Neural cell (in vitro differentiated cells): Measurements from ENCODE around the gene ZNF253. TPM values are rescaled to one million over a fixed set of nuclear protein-coding genes. Genes with fewer than 3 reads are reported as not detected.
"Not testable (repeated sequence)": the region's sequence is repeated elsewhere in the genome, so short reads cannot be mapped to it uniquely, and the experiment has no call there.

Experiments used
- H2AFZ ChIP-seq: fragments of 200-600, 300-800 bp; sonication (generic), shearing (Covaris generic); 2 replicates; pipeline ENCODE4 v1.6.0; 2014; ENCODE audit warnings: low read depth, mild to moderate bottlenecking, antibody characterized with exemption, low read length, moderate library complexity
- H3F3A ChIP-seq: fragments of 200-600 bp; shearing (Covaris generic); 2 replicates; pipeline ENCODE4 v1.6.1; 2016; ENCODE audit warnings: mild to moderate bottlenecking, moderate library complexity, mixed read lengths, antibody characterized with exemption, low read length; ENCODE audit not compliant: insufficient read depth, poor library complexity, severe bottlenecking
- H3K27ac ChIP-seq: fragments of 200-600, 300-800 bp; sonication (generic), shearing (Covaris generic); 2 replicates; pipeline ENCODE4 v1.5.1; 2014; ENCODE audit warnings: mild to moderate bottlenecking, low read length, moderate library complexity
- H3K27me3 ChIP-seq: fragments of 300-800, 200-600 bp; sonication (generic), shearing (Covaris generic); 2 replicates; pipeline ENCODE4 v1.6.0; 2014; ENCODE audit warnings: mild to moderate bottlenecking, low read depth, low read length, moderate library complexity; ENCODE audit not compliant: insufficient read depth
- H3K36me3 ChIP-seq: fragments of 300-800, 200-600 bp; sonication (generic), shearing (Covaris generic); 2 replicates; pipeline ENCODE4 v1.5.1; 2014; ENCODE audit warnings: mild to moderate bottlenecking, antibody characterized with exemption, low read length, moderate library complexity; ENCODE audit not compliant: insufficient read depth
- H3K4me2 ChIP-seq: fragments of 300-800, 200-600 bp; sonication (generic), shearing (Covaris generic); 2 replicates; pipeline ENCODE4 v1.6.0; 2014; ENCODE audit warnings: mild to moderate bottlenecking, low read length
- H3K4me3 ChIP-seq: fragments of 300-800, 200-600 bp; sonication (generic), shearing (Covaris generic); 2 replicates; pipeline ENCODE4 v1.5.1; 2014; ENCODE audit warnings: mild to moderate bottlenecking, low read length, moderate library complexity
- H3K79me2 ChIP-seq: fragments of 200-600 bp; shearing (Covaris generic); replicated peaks from 2 replicates; pipeline ENCODE4 v1.6.0; 2014; ENCODE audit warnings: mild to moderate bottlenecking, low read length, moderate library complexity; ENCODE audit not compliant: insufficient read depth
- H3K9ac ChIP-seq: fragments of 300-800, 200-600 bp; sonication (generic), shearing (Covaris generic); 2 replicates; pipeline ENCODE4 v1.6.1; 2016; ENCODE audit warnings: mild to moderate bottlenecking, low read length, mixed read lengths
- H3K9me2 ChIP-seq: fragments of 200-600 bp; shearing (Covaris generic); 2 replicates; pipeline ENCODE4 v1.6.1; 2016; ENCODE audit warnings: mild to moderate bottlenecking, low read length, mixed read lengths; ENCODE audit not compliant: insufficient read depth
- H3K9me3 ChIP-seq: fragments of 200-600, 300-800 bp; sonication (generic), shearing (Covaris generic); 2 replicates; pipeline ENCODE4 v1.6.1; 2016; ENCODE audit warnings: mild to moderate bottlenecking, mixed run types, low read length, moderate library complexity, mixed read lengths
- H4K20me1 ChIP-seq: fragments of 200-600 bp; shearing (Covaris generic); 2 replicates; pipeline ENCODE4 v1.6.1; 2016; ENCODE audit warnings: mild to moderate bottlenecking, mixed run types; ENCODE audit not compliant: insufficient read depth
- EP300 ChIP-seq: fragments of 450-650 bp; conservative IDR thresholded peaks from 2 replicates; pipeline ENCODE4 v1.6.1; 2014; ENCODE audit warnings: antibody characterized with exemption, mild to moderate bottlenecking, moderate library complexity; ENCODE audit not compliant: poor library complexity, severe bottlenecking
- EZH2 ChIP-seq: fragments of 200-600, 300-800 bp; shearing (Covaris generic), sonication (generic); IDR thresholded peaks from 2 replicates; pipeline ENCODE4 v1.6.1; 2014; ENCODE audit warnings: antibody characterized with exemption, low read length, borderline replicate concordance, mild to moderate bottlenecking; ENCODE audit not compliant: insufficient read depth, poor library complexity, severe bottlenecking
- MXI1 ChIP-seq: fragments of 450-650 bp; conservative IDR thresholded peaks from 2 replicates; pipeline ENCODE4 v1.6.1; 2014; ENCODE audit warnings: antibody characterized with exemption, mild to moderate bottlenecking; ENCODE audit not compliant: poor library complexity, severe bottlenecking
- POLR2AphosphoS5 ChIP-seq: IDR thresholded peaks from 2 replicates; pipeline ENCODE4 v1.6.1; 2012
- RAD21 ChIP-seq: fragments of 450-650 bp; conservative IDR thresholded peaks from 2 replicates; pipeline ENCODE4 v1.6.1; 2014; ENCODE audit warnings: antibody characterized with exemption, mild to moderate bottlenecking, moderate library complexity
- SMC3 ChIP-seq: fragments of 450-650 bp; conservative IDR thresholded peaks from 2 replicates; pipeline ENCODE4 v1.6.1; 2014; ENCODE audit warnings: antibody characterized with exemption, mild to moderate bottlenecking, moderate library complexity; ENCODE audit not compliant: poor library complexity
- TAF1 ChIP-seq: IDR thresholded peaks from 2 replicates; pipeline ENCODE4 v1.6.1; 2012; ENCODE audit warnings: low read depth
- polyA plus RNA-seq: library from polyadenylated mRNA; depleted of rRNA; stranded (reverse); fragments of >200 nt; gene quantifications from 2 replicates; pipeline ENCODE4 v1.2.3, GENCODE V29; 2014
- TF ChIP-seq, protein P1 (sequence below): fragments of 450-650 bp; IDR thresholded peaks from 2 replicates; pipeline ENCODE4 v1.5.1; 2014; ENCODE audit warnings: antibody characterized with exemption, mild to moderate bottlenecking, moderate library complexity; ENCODE audit not compliant: poor library complexity, severe bottlenecking
- TF ChIP-seq, protein P2 (sequence below): IDR thresholded peaks from 2 replicates; pipeline ENCODE4 v1.6.1; 2012; ENCODE audit warnings: borderline replicate concordance

ZNF253 gene
- polyA plus RNA-seq, 1 donor from 2014 or later = 25.9 TPM

DNA sequence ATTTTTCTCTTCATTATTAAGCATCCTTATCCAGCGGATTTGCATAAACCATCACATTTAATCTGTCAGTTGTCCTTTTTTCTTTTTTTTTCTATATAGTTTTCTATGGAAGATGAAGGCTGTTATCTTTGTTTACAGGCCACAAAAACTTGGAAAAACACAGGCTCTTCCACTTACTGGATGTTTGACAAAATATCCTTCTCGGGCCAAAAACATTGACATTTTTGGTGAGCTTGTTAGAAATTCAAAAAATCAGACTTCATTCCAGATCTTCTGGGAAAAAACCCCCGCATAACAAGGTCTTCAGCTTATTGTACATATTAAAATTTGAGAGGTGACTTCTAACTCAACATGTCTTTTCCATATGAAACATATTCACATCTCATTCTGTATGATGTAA, 48.9 kb downstream of the ZNF253 start:
- Histone ChIP-seq H3K4me2 (no peak overlapping the region), H2AFZ (no peak overlapping the region), H3K36me3 (peaks cover 10% of the 10 kb centered on the region), H4K20me1 (no peaks in the 10 kb centered on the region), H3K9me3 (peaks cover 4% of the 10 kb centered on the region), H3K4me3 (no peak overlapping the region), H3K27ac (no peak overlapping the region), H3K27me3 (no peaks in the 10 kb centered on the region), H3F3A (no peaks in the 10 kb centered on the region), H3K79me2 (peaks cover 32% of the 10 kb centered on the region), H3K9ac (no peak overlapping the region), H3K9me2 (no peaks in the 10 kb centered on the region)
- TF ChIP-seq, protein P1, sequence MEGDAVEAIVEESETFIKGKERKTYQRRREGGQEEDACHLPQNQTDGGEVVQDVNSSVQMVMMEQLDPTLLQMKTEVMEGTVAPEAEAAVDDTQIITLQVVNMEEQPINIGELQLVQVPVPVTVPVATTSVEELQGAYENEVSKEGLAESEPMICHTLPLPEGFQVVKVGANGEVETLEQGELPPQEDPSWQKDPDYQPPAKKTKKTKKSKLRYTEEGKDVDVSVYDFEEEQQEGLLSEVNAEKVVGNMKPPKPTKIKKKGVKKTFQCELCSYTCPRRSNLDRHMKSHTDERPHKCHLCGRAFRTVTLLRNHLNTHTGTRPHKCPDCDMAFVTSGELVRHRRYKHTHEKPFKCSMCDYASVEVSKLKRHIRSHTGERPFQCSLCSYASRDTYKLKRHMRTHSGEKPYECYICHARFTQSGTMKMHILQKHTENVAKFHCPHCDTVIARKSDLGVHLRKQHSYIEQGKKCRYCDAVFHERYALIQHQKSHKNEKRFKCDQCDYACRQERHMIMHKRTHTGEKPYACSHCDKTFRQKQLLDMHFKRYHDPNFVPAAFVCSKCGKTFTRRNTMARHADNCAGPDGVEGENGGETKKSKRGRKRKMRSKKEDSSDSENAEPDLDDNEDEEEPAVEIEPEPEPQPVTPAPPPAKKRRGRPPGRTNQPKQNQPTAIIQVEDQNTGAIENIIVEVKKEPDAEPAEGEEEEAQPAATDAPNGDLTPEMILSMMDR = no peak
- no peak for TF ChIP-seq EP300
- TF ChIP-seq TAF1 = no peak
- no peak for TF ChIP-seq MXI1
- no peak for TF ChIP-seq EZH2
- TF ChIP-seq, protein P2, sequence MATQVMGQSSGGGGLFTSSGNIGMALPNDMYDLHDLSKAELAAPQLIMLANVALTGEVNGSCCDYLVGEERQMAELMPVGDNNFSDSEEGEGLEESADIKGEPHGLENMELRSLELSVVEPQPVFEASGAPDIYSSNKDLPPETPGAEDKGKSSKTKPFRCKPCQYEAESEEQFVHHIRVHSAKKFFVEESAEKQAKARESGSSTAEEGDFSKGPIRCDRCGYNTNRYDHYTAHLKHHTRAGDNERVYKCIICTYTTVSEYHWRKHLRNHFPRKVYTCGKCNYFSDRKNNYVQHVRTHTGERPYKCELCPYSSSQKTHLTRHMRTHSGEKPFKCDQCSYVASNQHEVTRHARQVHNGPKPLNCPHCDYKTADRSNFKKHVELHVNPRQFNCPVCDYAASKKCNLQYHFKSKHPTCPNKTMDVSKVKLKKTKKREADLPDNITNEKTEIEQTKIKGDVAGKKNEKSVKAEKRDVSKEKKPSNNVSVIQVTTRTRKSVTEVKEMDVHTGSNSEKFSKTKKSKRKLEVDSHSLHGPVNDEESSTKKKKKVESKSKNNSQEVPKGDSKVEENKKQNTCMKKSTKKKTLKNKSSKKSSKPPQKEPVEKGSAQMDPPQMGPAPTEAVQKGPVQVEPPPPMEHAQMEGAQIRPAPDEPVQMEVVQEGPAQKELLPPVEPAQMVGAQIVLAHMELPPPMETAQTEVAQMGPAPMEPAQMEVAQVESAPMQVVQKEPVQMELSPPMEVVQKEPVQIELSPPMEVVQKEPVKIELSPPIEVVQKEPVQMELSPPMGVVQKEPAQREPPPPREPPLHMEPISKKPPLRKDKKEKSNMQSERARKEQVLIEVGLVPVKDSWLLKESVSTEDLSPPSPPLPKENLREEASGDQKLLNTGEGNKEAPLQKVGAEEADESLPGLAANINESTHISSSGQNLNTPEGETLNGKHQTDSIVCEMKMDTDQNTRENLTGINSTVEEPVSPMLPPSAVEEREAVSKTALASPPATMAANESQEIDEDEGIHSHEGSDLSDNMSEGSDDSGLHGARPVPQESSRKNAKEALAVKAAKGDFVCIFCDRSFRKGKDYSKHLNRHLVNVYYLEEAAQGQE = no peak
- TF ChIP-seq SMC3 = no peak
- TF ChIP-seq RAD21 = no peak
- TF ChIP-seq POLR2AphosphoS5 = no peak

DNA sequence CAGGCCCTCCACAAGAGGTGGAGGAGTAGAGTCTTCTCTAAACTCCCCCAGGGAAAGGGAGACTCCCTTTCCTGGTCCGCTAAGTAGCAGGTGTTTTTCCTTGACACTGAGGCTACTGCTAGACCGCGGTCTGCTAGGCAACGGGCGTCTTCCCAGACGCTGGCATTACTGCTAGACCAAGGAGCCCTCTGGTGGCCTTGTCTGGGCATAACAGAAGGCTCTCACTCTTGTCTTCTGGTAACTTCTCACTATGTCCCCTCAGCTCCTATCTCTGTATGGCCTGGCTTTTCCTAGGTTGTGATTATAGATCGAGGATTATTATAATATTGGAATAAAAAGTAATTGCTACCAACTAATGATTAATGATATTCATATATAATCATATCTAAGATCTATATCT, 64.7 kb downstream of the ZNF253 start:
- H3K4me2 ChIP-seq, H3F3A ChIP-seq, H3K9ac ChIP-seq, H2AFZ ChIP-seq, H4K20me1 ChIP-seq, H3K79me2 ChIP-seq, H3K27me3 ChIP-seq, H3K27ac ChIP-seq, H3K9me2 ChIP-seq, H3K4me3 ChIP-seq: not testable (repeated sequence)
- Histone ChIP-seq H3K9me3 (peaks cover 31% of the 10 kb centered on the region), H3K36me3 (peaks cover 54% of the 10 kb centered on the region)

DNA sequence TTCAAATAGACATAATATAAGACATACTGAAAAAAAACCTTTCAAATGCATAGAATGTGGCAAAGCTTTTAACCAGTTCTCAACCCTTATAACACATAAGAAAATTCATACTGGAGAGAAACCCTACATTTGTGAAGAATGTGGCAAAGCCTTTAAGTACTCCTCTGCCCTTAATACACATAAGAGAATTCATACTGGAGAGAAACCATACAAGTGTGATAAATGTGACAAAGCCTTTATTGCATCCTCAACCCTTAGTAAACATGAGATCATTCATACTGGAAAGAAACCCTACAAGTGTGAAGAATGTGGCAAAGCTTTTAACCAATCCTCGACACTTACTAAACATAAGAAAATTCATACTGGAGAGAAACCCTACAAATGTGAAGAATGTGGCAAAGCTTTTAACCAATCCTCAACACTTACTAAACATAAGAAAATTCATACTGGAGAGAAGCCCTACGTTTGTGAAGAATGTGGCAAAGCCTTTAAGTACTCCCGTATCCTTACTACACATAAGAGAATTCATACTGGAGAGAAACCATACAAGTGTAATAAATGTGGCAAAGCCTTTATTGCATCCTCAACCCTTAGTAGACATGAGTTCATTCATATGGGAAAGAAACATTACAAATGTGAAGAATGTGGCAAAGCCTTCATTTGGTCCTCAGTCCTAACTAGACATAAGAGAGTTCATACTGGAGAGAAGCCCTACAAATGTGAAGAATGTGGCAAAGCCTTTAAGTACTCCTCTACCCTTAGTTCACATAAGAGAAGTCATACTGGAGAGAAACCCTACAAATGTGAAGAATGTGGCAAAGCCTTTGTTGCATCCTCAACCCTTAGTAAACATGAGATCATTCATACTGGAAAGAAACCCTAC, 68.0 kb downstream of the ZNF253 start:
- H3K9me3 ChIP-seq = peaks cover 28% of the 10 kb centered on the region

More for the DNA sequence above, 68.0 kb downstream of the ZNF253 start:
- not testable (repeated sequence) for H3K79me2 ChIP-seq, H3K4me2 ChIP-seq, H4K20me1 ChIP-seq, H3K27me3 ChIP-seq, H3K27ac ChIP-seq, H3K9me2 ChIP-seq, H3K4me3 ChIP-seq, H3K9ac ChIP-seq, H2AFZ ChIP-seq, H3F3A ChIP-seq
- H3K36me3 ChIP-seq = peaks cover 33% of the 10 kb centered on the region
